Measurements from ENCODE around the gene NGRN.
"Not testable (repeated sequence)": the region's sequence is repeated elsewhere in the genome, so short reads cannot be mapped to it uniquely, and the experiment has no call there.

NGRN gene

DNA sequence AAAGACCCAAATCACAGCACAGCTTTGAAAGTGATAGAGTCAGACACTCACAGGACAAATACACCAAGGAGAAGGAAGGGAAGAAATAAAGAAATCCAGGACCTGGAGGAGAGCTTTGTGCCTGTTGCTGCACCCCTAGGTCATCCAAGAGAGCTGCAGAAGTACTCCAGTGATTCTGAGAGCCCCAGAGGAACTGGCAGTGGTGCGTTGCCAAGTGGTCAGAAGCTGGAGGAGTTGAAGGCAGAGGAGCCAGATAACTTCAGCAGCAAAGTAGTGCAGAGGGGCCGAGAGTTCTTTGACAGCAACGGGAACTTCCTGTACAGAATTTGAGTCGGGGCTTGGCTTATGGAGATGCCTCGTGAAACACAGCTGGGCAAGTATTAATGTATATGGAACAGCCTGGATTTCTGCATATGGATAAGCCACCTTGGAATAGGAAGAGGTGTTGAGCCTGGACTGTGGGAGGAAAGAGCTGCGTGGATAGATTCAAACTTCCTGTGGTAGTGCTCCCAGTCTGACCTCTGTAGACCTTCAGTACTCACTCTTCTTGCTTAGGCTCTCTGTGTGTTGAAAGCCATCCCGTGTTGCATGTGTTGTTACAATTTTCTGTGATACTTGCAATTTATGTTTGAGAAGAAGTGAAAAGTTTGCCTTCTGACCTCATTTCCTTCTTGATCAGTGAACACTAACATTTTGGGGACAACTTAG lies 6.1 kb downstream of the NGRN start:
- Histone ChIP-seq H3K4me2 (ENCODE audit: low read length, poor library complexity, severe bottlenecking) (no peak overlapping the region), H2BK5ac (ENCODE audit: low read depth, low read length, poor library complexity, severe bottlenecking) (no peak overlapping the region), H3K36me3 (ENCODE audit: control insufficient read depth in 1 of 2, insufficient read depth in 2 of 2, low read depth in 1 of 2, low read length in 2 of 2) (peaks cover 43 to 67% of the 10 kb centered on the region in 2 experiments), H3K23ac (ENCODE audit: low read length in 2 of 2) (no peak overlapping the region), H3K27ac (ENCODE audit: low read length, poor library complexity, severe bottlenecking) (no peak overlapping the region), H3K4me1 (ENCODE audit: control insufficient read depth, insufficient read depth, low read depth, low read length) (peaks cover 10% of the 10 kb centered on the region), H3K4me3 (ENCODE audit: insufficient read depth in 1 of 2, low read depth in 1 of 2, low read length in 2 of 2) (no peak overlapping the region), H4K8ac (ENCODE audit: low read length) (no peak overlapping the region), H3K79me1 (replicated peaks; ENCODE audit: low read length, poor library complexity, severe bottlenecking) (peaks cover 20% of the 10 kb centered on the region), H2BK12ac (ENCODE audit: low read length in 2 of 2) (no peak overlapping the region), H2AK5ac (ENCODE audit: low read length, severe bottlenecking) (no peak overlapping the region), H3K9ac (ENCODE audit: low read length) (no peak overlapping the region), H3K14ac (ENCODE audit: low read length in 2 of 2) (no peak overlapping the region), H3K9me3 (ENCODE audit: control insufficient read depth, low read length) (no peaks in the 10 kb centered on the region), H2BK120ac (ENCODE audit: low read depth, low read length) (no peak overlapping the region), H3K18ac (ENCODE audit: low read depth in 1 of 2, low read length in 2 of 2) (no peak overlapping the region), H4K91ac (ENCODE audit: low read length) (no peak overlapping the region), H2BK15ac (ENCODE audit: low read depth, poor library complexity, severe bottlenecking) (no peak overlapping the region), H3K27me3 (ENCODE audit: control insufficient read depth in 1 of 2, insufficient read depth in 1 of 2, low read length in 2 of 2) (no peaks in the 10 kb centered on the region), H3K4ac (ENCODE audit: low read depth in 1 of 2, low read length in 2 of 2) (no peak overlapping the region), H2AFZ (ENCODE audit: low read depth, low read length) (no peak overlapping the region)
- no peak for DNase-seq
- WGBS = 97% methylated on average over 6 of the region's 7 CpGs

DNA sequence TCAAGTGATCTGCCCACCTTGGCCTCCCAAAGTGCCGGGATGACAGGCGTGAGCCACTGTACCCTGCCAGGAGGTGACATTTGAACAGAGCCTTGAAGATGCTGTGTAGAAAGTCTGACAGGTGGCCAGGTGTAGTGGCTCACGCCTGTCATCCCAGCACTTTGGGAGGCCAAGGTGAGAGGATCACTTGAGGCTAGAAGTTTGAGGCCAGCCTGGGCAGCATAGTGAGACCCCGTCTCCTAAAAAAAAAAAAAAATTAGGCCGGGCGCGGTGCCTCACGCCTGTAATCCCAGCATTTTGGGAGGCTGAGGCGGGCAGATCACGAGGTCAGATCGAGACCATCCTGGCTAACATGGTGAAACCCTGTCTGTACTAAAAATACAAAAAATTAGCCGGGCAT lies 13.0 kb downstream of the NGRN start:
- Histone ChIP-seq H3K79me1 (replicated peaks; ENCODE audit: low read length, poor library complexity, severe bottlenecking) (peaks cover 19% of the 10 kb centered on the region), H3K36me3 (ENCODE audit: control insufficient read depth in 1 of 2, insufficient read depth in 2 of 2, low read depth in 1 of 2, low read length in 2 of 2) (peaks cover 18 to 20% of the 10 kb centered on the region in 2 experiments)
- not testable (repeated sequence) for H3K4me2 ChIP-seq (ENCODE audit: low read length, poor library complexity, severe bottlenecking); H3K9ac ChIP-seq (ENCODE audit: low read length); H2BK15ac ChIP-seq (ENCODE audit: low read depth, poor library complexity, severe bottlenecking); H3K23ac ChIP-seq (ENCODE audit: low read length in 2 of 2); H3K18ac ChIP-seq (ENCODE audit: low read depth in 1 of 2, low read length in 2 of 2); DNase-seq; H2BK120ac ChIP-seq (ENCODE audit: low read depth, low read length); H3K4me1 ChIP-seq (ENCODE audit: control insufficient read depth, insufficient read depth, low read depth, low read length); H3K14ac ChIP-seq (ENCODE audit: low read length in 2 of 2); H3K4me3 ChIP-seq (ENCODE audit: insufficient read depth in 1 of 2, low read depth in 1 of 2, low read length in 2 of 2); H3K9me3 ChIP-seq (ENCODE audit: control insufficient read depth, low read length); H2BK12ac ChIP-seq (ENCODE audit: low read length in 2 of 2); H3K4ac ChIP-seq (ENCODE audit: low read depth in 1 of 2, low read length in 2 of 2); H3K27me3 ChIP-seq (ENCODE audit: control insufficient read depth in 1 of 2, insufficient read depth in 1 of 2, low read length in 2 of 2); H2BK5ac ChIP-seq (ENCODE audit: low read depth, low read length, poor library complexity, severe bottlenecking); H3K27ac ChIP-seq (ENCODE audit: low read length, poor library complexity, severe bottlenecking); H2AFZ ChIP-seq (ENCODE audit: low read depth, low read length); H2AK5ac ChIP-seq (ENCODE audit: low read length, severe bottlenecking); H4K91ac ChIP-seq (ENCODE audit: low read length); H4K8ac ChIP-seq (ENCODE audit: low read length)
- 94% methylated on average over 12 of the region's 12 CpGs for WGBS

DNA sequence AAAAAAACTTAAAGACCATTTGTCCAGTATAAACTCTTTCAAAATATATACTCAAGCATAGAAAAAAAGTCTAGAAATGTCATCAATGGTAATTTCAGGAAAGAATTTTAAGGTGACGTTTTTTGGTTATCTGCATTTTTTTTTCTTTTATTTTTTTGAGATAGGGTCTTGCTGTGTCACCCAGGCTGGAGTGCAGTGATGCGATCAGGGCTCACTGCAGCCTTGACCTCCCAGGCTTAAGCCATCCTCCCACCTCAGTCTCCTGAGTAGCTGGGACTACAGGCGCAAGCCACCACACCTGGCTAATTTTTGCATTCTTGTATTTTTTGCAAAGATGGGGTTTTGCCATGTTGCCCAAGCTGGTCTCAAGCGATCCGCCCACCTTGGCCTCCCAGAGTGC lies 15.3 kb downstream of the NGRN start:
- not testable (repeated sequence) for H4K91ac ChIP-seq (ENCODE audit: low read length); H4K8ac ChIP-seq (ENCODE audit: low read length); H3K4me2 ChIP-seq (ENCODE audit: low read length, poor library complexity, severe bottlenecking); H2BK5ac ChIP-seq (ENCODE audit: low read depth, low read length, poor library complexity, severe bottlenecking); H3K4ac ChIP-seq (ENCODE audit: low read depth in 1 of 2, low read length in 2 of 2); H3K18ac ChIP-seq (ENCODE audit: low read depth in 1 of 2, low read length in 2 of 2); H3K4me1 ChIP-seq (ENCODE audit: control insufficient read depth, insufficient read depth, low read depth, low read length); H3K27me3 ChIP-seq (ENCODE audit: control insufficient read depth in 1 of 2, insufficient read depth in 1 of 2, low read length in 2 of 2); H2AFZ ChIP-seq (ENCODE audit: low read depth, low read length); H3K9ac ChIP-seq (ENCODE audit: low read length); H3K14ac ChIP-seq (ENCODE audit: low read length in 2 of 2); H3K9me3 ChIP-seq (ENCODE audit: control insufficient read depth, low read length); H2BK15ac ChIP-seq (ENCODE audit: low read depth, poor library complexity, severe bottlenecking); H2BK12ac ChIP-seq (ENCODE audit: low read length in 2 of 2); H2BK120ac ChIP-seq (ENCODE audit: low read depth, low read length); DNase-seq; H2AK5ac ChIP-seq (ENCODE audit: low read length, severe bottlenecking); H3K79me1 ChIP-seq (replicated peaks; ENCODE audit: low read length, poor library complexity, severe bottlenecking); H3K4me3 ChIP-seq (ENCODE audit: insufficient read depth in 1 of 2, low read depth in 1 of 2, low read length in 2 of 2); H3K27ac ChIP-seq (ENCODE audit: low read length, poor library complexity, severe bottlenecking); H3K23ac ChIP-seq (ENCODE audit: low read length in 2 of 2); H3K36me3 ChIP-seq (ENCODE audit: control insufficient read depth in 1 of 2, insufficient read depth in 2 of 2, low read depth in 1 of 2, low read length in 2 of 2)
- 98% methylated on average over 5 of the region's 5 CpGs for WGBS

DNA sequence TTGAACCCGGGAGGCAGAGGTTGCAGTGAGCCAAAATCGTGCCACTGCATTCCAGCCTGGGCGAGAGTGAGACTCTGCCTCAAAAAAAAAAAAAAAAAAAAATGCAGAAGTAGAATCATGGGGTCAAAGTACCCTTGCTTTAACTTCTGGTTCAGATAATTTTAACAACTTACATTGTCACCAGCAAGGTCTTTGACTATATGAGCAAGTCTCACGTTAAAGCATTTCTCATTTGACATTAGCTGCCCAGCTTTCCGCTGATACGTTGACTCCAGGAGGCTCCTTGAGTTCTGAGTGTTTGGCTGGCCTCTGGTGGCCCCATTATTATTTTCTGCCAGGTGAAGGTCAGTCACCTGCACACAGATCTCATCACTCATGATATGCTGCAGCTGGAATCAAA lies 16.2 kb downstream of the NGRN start:
- H2AFZ ChIP-seq (ENCODE audit: low read depth, low read length); H2BK120ac ChIP-seq (ENCODE audit: low read depth, low read length); H2BK15ac ChIP-seq (ENCODE audit: low read depth, poor library complexity, severe bottlenecking); H3K79me1 ChIP-seq (replicated peaks; ENCODE audit: low read length, poor library complexity, severe bottlenecking); H2BK12ac ChIP-seq (ENCODE audit: low read length in 2 of 2); H3K4me3 ChIP-seq (ENCODE audit: insufficient read depth in 1 of 2, low read depth in 1 of 2, low read length in 2 of 2); H3K27ac ChIP-seq (ENCODE audit: low read length, poor library complexity, severe bottlenecking); H3K14ac ChIP-seq (ENCODE audit: low read length in 2 of 2); H3K27me3 ChIP-seq (ENCODE audit: control insufficient read depth in 1 of 2, insufficient read depth in 1 of 2, low read length in 2 of 2); H3K9me3 ChIP-seq (ENCODE audit: control insufficient read depth, low read length); H2BK5ac ChIP-seq (ENCODE audit: low read depth, low read length, poor library complexity, severe bottlenecking); H3K9ac ChIP-seq (ENCODE audit: low read length); H3K4ac ChIP-seq (ENCODE audit: low read depth in 1 of 2, low read length in 2 of 2); H4K91ac ChIP-seq (ENCODE audit: low read length); H3K36me3 ChIP-seq (ENCODE audit: control insufficient read depth in 1 of 2, insufficient read depth in 2 of 2, low read depth in 1 of 2, low read length in 2 of 2); H2AK5ac ChIP-seq (ENCODE audit: low read length, severe bottlenecking); H3K18ac ChIP-seq (ENCODE audit: low read depth in 1 of 2, low read length in 2 of 2); H4K8ac ChIP-seq (ENCODE audit: low read length); H3K4me1 ChIP-seq (ENCODE audit: control insufficient read depth, insufficient read depth, low read depth, low read length); DNase-seq; H3K23ac ChIP-seq (ENCODE audit: low read length in 2 of 2); H3K4me2 ChIP-seq (ENCODE audit: low read length, poor library complexity, severe bottlenecking): not testable (repeated sequence)
- 94% methylated on average over 4 of the region's 6 CpGs for WGBS

Measured in mesenchymal stem cell (in vitro differentiated cells and primary cell).